Lower leg skin (tissue), 3 donors: Measurements from ENCODE around the gene CAMTA1.

Source experiments
- POLR2A ChIP-seq, 2 donors: fragments of 450-650 bp; IDR thresholded peaks; one replicate each; pipeline ENCODE4 v1.6.1; 2016 to 2017; ENCODE audit warnings: antibody characterized with exemption in 2 of 2, mild to moderate bottlenecking in 1 of 2, moderate library complexity in 1 of 2
- TF ChIP-seq, protein P1 (sequence below), 3 donors: fragments of 450-650 bp; IDR thresholded peaks; one replicate each; pipeline ENCODE4 v1.5.1; 2016; ENCODE audit warnings: antibody characterized with exemption in 3 of 3, mild to moderate bottlenecking in 3 of 3, moderate library complexity in 2 of 3

DNA sequence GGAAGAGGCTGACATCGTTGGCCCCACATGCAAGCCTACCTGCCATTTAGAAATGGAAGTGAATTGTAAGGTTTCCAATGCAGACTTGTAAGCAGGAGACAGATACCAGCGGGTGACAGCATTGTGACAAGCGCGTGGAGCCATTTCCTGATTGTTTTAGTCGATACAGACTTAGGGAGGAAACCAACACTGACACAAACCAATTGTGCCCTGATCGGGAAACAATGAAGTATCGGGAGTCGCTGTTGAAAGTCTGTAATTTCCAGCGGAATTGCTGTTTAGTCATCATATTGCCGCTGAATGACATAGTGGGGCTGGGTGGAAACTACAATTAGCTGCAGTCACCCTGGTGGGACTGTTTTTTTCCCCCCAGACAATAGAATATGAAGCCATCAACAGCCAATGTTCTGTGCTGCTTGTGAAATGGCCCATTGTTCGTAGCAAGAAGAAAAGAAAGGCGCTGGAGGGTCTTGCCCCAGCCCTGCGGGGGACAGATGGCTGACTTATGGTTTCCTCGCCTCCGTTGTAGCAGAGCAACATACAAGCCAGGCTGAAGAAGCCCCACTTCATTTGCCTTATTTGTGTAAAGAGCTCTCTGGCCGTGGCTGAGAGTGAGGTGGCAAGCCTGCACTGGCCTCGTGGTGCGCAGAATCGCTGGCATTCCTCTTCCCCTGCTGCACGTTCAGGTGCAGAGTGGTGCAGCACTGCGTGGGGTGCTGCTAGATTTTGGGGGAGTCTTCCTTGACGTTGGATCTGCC lies 462.7 kb downstream of the CAMTA1 start:
- TF ChIP-seq, protein P1, sequence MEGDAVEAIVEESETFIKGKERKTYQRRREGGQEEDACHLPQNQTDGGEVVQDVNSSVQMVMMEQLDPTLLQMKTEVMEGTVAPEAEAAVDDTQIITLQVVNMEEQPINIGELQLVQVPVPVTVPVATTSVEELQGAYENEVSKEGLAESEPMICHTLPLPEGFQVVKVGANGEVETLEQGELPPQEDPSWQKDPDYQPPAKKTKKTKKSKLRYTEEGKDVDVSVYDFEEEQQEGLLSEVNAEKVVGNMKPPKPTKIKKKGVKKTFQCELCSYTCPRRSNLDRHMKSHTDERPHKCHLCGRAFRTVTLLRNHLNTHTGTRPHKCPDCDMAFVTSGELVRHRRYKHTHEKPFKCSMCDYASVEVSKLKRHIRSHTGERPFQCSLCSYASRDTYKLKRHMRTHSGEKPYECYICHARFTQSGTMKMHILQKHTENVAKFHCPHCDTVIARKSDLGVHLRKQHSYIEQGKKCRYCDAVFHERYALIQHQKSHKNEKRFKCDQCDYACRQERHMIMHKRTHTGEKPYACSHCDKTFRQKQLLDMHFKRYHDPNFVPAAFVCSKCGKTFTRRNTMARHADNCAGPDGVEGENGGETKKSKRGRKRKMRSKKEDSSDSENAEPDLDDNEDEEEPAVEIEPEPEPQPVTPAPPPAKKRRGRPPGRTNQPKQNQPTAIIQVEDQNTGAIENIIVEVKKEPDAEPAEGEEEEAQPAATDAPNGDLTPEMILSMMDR (IDR thresholded peaks at IDR 0.05), result no peak
- no peak for TF ChIP-seq POLR2A (IDR thresholded peaks at IDR 0.05)
